HUES64 (cell line): ENCODE data around the gene CTIF.

Source experiments
- H3K27ac ChIP-seq: 2 replicates; pipeline ENCODE4 v1.7.0; 2013; ENCODE audit warnings: low read depth, low read length, inconsistent platforms
- H3K27me3 ChIP-seq: 2 replicates; pipeline ENCODE4 v1.6.1; 2013; ENCODE audit warnings: mild to moderate bottlenecking, low read length; ENCODE audit not compliant: insufficient read depth
- H3K36me3 ChIP-seq: 2 replicates; pipeline ENCODE4 v1.6.1; 2013; ENCODE audit warnings: mild to moderate bottlenecking, low read length; ENCODE audit not compliant: insufficient read depth
- H3K4me1 ChIP-seq: 2 replicates; pipeline ENCODE4 v1.6.1; 2013; ENCODE audit warnings: mild to moderate bottlenecking, low read length, moderate library complexity; ENCODE audit not compliant: insufficient read depth
- H3K4me3 ChIP-seq: 2 replicates; pipeline ENCODE4 v1.5.1; 2013; ENCODE audit warnings: mild to moderate bottlenecking, low read length, moderate library complexity
- H3K9ac ChIP-seq: 2 replicates; pipeline ENCODE4 v1.6.1; 2013; ENCODE audit warnings: mild to moderate bottlenecking, low read depth, low read length
- H3K9me3 ChIP-seq: 2 replicates; pipeline ENCODE4 v1.6.1; 2013; ENCODE audit warnings: low read depth, low read length; ENCODE audit not compliant: insufficient read depth
- WGBS: fragments of 150-250, 120-280 bp; methylation state at CpG from one replicate; pipeline ENCODE4 v1.1.7; 2013; ENCODE audit warnings: missing lambda C conversion rate; 5-methylcytosine and 5-hydroxymethylcytosine counted together

Gene CTIF

DNA sequence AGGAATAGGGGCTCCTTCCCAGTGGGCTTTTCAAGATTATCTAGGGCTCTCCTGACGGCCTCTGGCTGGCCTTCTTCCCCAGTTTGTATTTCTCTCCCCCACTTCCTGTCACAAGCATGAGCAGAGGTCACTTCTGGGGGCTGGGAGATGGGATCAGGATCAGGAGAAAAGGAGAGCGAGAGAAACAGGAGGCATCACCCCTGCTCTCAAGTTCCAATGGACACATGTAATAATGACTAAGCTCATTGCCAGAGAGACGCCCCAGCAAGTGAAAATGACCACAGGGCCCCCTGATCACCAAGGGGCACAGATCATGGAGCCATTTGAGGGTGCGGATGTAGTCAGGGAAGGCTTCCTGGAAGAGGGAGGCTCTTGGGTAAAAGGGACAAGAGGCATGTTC, 319.8 kb downstream of the CTIF start:
- WGBS = 95% methylated on average over 4 of the region's 4 CpGs
- no peak overlapping the region for H3K27ac ChIP-seq

GRCh38 chr18:48859311-48860268, 320.8 kb downstream of the CTIF start:
- Histone ChIP-seq H3K36me3 (peaks cover 4% of the 10 kb centered on the region; the same call in 1 of the 2 replicates), H3K27me3 (no peaks in the 10 kb centered on the region), H3K4me1 (peaks cover 21% of the 10 kb centered on the region), H3K9me3 (no peaks in the 10 kb centered on the region), H3K27ac (peak overlapping the region; percentile 15), H3K9ac (peak overlapping the region; percentile 24; the same call in 1 of the 2 replicates), H3K4me3 (peak overlapping the region; percentile 2; the same call in 1 of the 2 replicates)
- WGBS = 30% methylated on average over 43 of the region's 43 CpGs

More for the DNA sequence above, 319.8 kb downstream of the CTIF start:
- no peak overlapping the region for H3K9ac ChIP-seq
- H3K27me3 ChIP-seq = no peaks in the 10 kb centered on the region
- H3K9me3 ChIP-seq = no peaks in the 10 kb centered on the region
- H3K36me3 ChIP-seq = peaks cover 4% of the 10 kb centered on the region; the same call in 1 of the 2 replicates
- peaks cover 21% of the 10 kb centered on the region for H3K4me1 ChIP-seq
- H3K4me3 ChIP-seq = no peak overlapping the region

DNA sequence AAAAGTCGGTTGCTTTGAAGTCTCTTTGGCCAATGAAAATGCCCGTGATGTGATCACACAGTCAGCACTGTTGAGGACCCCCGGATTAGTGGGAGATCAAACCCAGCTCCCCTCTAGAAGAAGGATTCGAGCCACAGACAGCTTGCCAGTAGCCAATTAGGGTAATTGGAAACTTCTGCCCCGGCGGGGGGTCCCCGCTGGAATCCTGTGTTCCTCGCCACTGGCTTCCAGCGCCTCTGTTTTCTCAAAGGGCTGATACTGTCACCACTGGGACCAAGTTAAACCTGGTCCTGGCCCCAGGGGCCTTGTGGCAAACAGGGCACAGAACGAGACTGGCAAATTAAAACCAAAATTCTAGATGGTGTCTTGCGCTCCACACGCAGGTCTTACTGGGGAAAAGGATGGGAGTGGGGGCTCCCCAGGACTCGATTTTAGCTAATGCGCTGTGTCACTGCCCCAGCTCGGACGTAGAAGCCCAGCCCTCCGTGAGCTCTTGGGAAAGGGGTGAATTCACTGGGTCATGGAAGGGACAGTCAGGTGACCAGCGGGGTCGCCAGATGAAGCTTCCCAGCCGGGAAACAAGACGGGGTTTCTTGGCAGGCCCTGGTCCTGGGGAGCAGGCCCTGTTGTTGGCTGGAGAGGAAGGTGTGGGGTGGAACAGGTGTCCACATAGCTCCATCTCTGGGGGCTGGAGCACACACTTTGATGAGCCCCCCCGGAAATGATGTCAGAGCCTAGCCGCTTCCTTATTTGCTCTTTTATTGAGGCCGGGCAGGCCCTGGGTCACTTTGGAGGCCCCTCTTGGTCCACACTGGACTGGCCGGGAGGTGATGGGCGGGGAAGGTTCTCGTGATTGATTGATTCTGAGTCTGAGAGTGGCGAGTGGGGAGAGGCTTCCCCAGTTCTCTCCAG, 321.7 kb downstream of the CTIF start:
- Histone ChIP-seq H3K4me3 (peak overlapping the region; percentile 2; the same call in 1 of the 2 replicates), H3K36me3 (no peaks in the 10 kb centered on the region), H3K9ac (peak overlapping the region; percentile 24; the same call in 1 of the 2 replicates), H3K4me1 (peaks cover 21% of the 10 kb centered on the region), H3K9me3 (no peaks in the 10 kb centered on the region), H3K27me3 (no peaks in the 10 kb centered on the region), H3K27ac (peak overlapping the region; percentile 29; the same call in 1 of the 2 replicates)
- WGBS = 58% methylated on average over 28 of the region's 28 CpGs

DNA sequence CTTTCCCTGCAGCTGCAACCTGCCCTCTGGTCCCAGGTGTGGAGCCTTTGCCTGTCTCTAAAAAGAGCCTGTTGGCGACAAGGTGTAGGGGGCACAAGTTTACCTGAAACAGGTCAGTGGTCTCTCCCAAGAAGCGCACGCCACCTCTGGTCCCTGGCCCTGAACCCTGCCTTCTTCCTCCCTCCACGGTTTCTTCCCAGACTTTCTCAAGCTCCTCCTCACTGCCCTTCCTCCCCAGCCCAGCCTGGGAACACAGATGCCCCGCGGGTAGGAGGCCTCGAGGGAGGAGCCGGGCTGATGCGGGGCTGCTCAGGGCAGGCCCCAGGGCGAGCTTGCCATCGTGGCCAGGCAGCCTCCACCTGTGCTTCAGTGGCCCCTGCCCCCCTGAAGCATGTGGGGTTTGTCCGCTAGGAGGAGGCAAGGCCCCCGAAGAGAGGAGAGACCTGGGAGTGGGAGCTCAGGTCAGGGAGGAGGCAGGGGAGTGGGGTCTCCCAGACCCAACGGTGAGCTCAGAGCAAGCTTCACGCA, 322.4 kb downstream of the CTIF start:
- 49% methylated on average over 15 of the region's 15 CpGs for WGBS
- Histone ChIP-seq H3K36me3 (no peaks in the 10 kb centered on the region), H3K9me3 (no peaks in the 10 kb centered on the region), H3K4me1 (peaks cover 21% of the 10 kb centered on the region), H3K4me3 (no peak overlapping the region), H3K9ac (no peak overlapping the region), H3K27ac (no peak overlapping the region), H3K27me3 (no peaks in the 10 kb centered on the region)

GRCh38 chr18:48862132-48862531, 323.3 kb downstream of the CTIF start:
- Histone ChIP-seq H3K9ac (no peak overlapping the region), H3K27me3 (no peaks in the 10 kb centered on the region), H3K4me1 (peaks cover 21% of the 10 kb centered on the region), H3K9me3 (no peaks in the 10 kb centered on the region), H3K36me3 (no peaks in the 10 kb centered on the region), H3K27ac (no peak overlapping the region), H3K4me3 (no peak overlapping the region)
- 88% methylated on average over 16 of the region's 16 CpGs for whole genome bisulfite sequencing

GRCh38 chr18:48862678-48863270, 323.9 kb downstream of the CTIF start:
- Histone ChIP-seq H3K4me1 (peaks cover 21% of the 10 kb centered on the region), H3K9me3 (no peaks in the 10 kb centered on the region), H3K36me3 (no peaks in the 10 kb centered on the region), H3K27ac (no peak overlapping the region), H3K9ac (no peak overlapping the region), H3K27me3 (no peaks in the 10 kb centered on the region), H3K4me3 (no peak overlapping the region)
- 94% methylated on average over 22 of the region's 22 CpGs for WGBS

DNA sequence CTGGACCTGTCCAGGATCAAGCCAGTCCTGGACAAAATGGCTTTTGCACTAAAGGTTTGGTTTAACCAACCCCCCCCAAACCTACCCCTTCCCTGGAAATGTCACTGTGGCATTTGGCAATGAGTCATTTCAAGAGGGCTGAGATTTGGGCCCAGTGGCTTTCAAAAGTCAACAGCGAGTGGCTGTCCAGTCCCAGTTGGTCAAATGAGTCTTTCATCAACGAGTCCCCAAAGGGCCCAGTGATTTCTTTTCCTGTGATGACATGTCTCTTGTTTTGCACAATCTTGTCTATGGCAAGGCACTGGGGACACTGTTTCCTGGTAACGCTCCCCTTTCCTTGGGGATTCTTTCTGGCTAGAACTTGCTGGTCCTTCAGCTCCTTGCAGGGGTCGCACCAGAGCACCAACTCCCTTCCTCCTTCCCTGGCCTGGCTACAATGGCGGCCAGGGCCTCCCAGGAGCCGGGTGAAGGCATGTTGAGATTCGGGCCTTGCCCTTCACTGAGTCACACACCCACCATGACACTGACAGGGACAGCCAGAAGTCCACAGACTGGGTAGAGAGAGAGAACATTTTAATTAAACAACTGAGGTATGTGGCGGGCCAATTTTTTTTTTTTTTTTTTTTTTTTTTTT, 324.7 kb downstream of the CTIF start:
- Histone ChIP-seq H3K4me3 (no peak overlapping the region), H3K27ac (no peak overlapping the region), H3K9ac (no peak overlapping the region), H3K9me3 (no peaks in the 10 kb centered on the region), H3K36me3 (no peaks in the 10 kb centered on the region), H3K4me1 (peaks cover 21% of the 10 kb centered on the region), H3K27me3 (no peaks in the 10 kb centered on the region)
- WGBS = 92% methylated on average over 8 of the region's 8 CpGs

DNA sequence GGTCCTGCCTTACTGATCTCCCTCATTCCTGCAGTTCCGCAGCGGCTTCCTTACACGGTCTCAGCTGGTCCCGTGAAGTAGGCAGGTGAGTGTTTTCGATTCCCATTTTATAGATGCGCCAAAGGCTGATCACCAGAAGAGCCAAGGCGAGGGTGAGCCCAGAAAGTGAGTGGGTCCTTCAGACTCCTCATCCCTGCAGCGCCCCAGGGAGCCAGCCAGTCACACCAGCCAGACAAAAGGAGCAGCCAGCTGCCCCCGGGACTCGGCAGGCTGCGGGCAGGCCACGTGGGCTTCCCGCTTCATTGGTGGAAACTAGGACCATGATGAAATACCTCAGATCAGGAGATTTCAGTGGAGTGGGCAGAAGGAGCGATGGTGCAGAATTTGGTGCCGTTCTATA, 326.0 kb downstream of the CTIF start:
- H3K27me3 ChIP-seq = no peaks in the 10 kb centered on the region
- H3K27ac ChIP-seq = no peak overlapping the region
- WGBS = 94% methylated on average over 15 of the region's 15 CpGs
- H3K9ac ChIP-seq = no peak overlapping the region
- H3K36me3 ChIP-seq = no peaks in the 10 kb centered on the region
- H3K9me3 ChIP-seq = no peaks in the 10 kb centered on the region
- H3K4me3 ChIP-seq = no peak overlapping the region
- peaks cover 14% of the 10 kb centered on the region for H3K4me1 ChIP-seq

GRCh38 chr18:48866028-48866733, 327.4 kb downstream of the CTIF start:
- WGBS = 96% methylated on average over 7 of the region's 7 CpGs
- no peaks in the 10 kb centered on the region for H3K9me3 ChIP-seq
- peaks cover 1% of the 10 kb centered on the region for H3K4me1 ChIP-seq
- no peak overlapping the region for H3K4me3 ChIP-seq
- H3K27me3 ChIP-seq = no peaks in the 10 kb centered on the region
- no peaks in the 10 kb centered on the region for H3K36me3 ChIP-seq
- H3K27ac ChIP-seq = no peak overlapping the region
- H3K9ac ChIP-seq = no peak overlapping the region

DNA sequence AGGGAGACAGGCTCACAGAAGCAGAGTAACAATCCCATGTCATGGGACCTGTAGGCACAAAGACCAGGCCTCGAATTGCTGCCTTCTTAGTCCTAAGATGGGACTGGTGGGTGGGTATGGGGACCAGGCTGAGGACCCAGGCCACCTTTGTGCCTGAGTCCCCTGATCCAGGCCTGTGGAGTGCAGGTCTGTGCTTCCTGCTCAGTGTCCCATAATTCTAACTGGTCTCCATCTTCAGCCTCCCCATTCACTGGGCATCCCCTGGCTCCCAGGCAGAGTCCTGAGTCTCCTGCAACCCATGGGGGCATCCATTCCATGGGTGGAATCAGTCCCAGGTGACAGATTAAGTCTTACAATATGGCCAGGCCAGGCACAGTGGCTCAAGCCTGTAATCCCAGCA, 328.0 kb downstream of the CTIF start:
- no peak overlapping the region for H3K9ac ChIP-seq
- no peak overlapping the region for H3K4me3 ChIP-seq
- no peak overlapping the region for H3K27ac ChIP-seq
- 91% methylated on average over 1 of the region's 1 CpG for WGBS
- no peaks in the 10 kb centered on the region for H3K4me1 ChIP-seq
- H3K27me3 ChIP-seq = no peaks in the 10 kb centered on the region
- H3K9me3 ChIP-seq = no peaks in the 10 kb centered on the region
- no peaks in the 10 kb centered on the region for H3K36me3 ChIP-seq
